IMR-90 (cell line): ENCODE data around the gene MICALL2. TPM values are rescaled to one million over a fixed set of nuclear protein-coding genes. Genes with fewer than 3 reads are reported as not detected.

ENCODE experiments used
- ATAC-seq: fragments of 200-7000 bp; cut with Tn5 transposase; 2 replicates; pipeline ENCODE4 v1.9.1; 2020; ENCODE audit warnings: low read depth, mild to moderate bottlenecking, moderate library complexity
- BruUV-seq: library from RNA; stranded (reverse); fragments of 400-500 nt; replicated peaks from 2 replicates; lab custom pipeline; 2021; lab: Mats Ljungman, UMichigan
- CTCF ChIA-PET: fragments of 300-600 bp; formaldehyde crosslinking; extraction: SDS; loops from one replicate; lab custom pipeline; 2021; ENCODE audit warnings: antibody characterized with exemption; lab: Yijun Ruan, JAX
- POLR2A ChIA-PET: fragments of 300-600 bp; sonication (Branson Sonifier 250); formaldehyde crosslinking; loops from one replicate; lab custom pipeline; 2022; ENCODE audit warnings: antibody characterized with exemption; ENCODE audit not compliant: unreplicated experiment; lab: Charles Lee
- DNase-seq: peaks from one replicate; pipeline ENCODE4 v3.0.0; 2013
- H2AFZ ChIP-seq: replicated peaks from 2 replicates; pipeline ENCODE3; 2013; ENCODE audit warnings: low read length, mild to moderate bottlenecking; ENCODE audit not compliant: poor library complexity
- H2AK5ac ChIP-seq: 2 replicates; pipeline ENCODE4 v1.6.1; 2013; ENCODE audit warnings: low read depth, low read length, inconsistent platforms
- H2AK9ac ChIP-seq: replicated peaks from 2 replicates; pipeline ENCODE3; 2013; ENCODE audit warnings: mild to moderate bottlenecking, low read depth, low read length, moderate library complexity; ENCODE audit not compliant: poor library complexity
- H2BK120ac ChIP-seq: 2 replicates; pipeline ENCODE4 v1.6.1; 2013; ENCODE audit warnings: low read depth, low read length, inconsistent platforms
- H2BK15ac ChIP-seq: 3 replicates; pipeline ENCODE4 v1.6.1; 2013; ENCODE audit warnings: low read depth, low read length, inconsistent platforms
- H2BK20ac ChIP-seq: 2 replicates; pipeline ENCODE4 v1.6.1; 2013; ENCODE audit warnings: low read depth, mild to moderate bottlenecking, inconsistent platforms, low read length, moderate library complexity
- H2BK5ac ChIP-seq: 2 replicates; pipeline ENCODE4 v1.6.1; 2013; ENCODE audit warnings: mild to moderate bottlenecking, low read depth, low read length, inconsistent platforms; ENCODE audit not compliant: poor library complexity, severe bottlenecking
- H3K14ac ChIP-seq: replicated peaks from 2 replicates; pipeline ENCODE4 v1.6.1; 2013; ENCODE audit warnings: low read depth, low read length, inconsistent platforms
- H3K18ac ChIP-seq: 2 replicates; pipeline ENCODE4 v1.6.1; 2013; ENCODE audit warnings: low read depth, low read length, control low read depth
- H3K23ac ChIP-seq: 2 replicates; pipeline ENCODE4 v1.6.1; 2013; ENCODE audit warnings: low read depth, low read length, inconsistent platforms
- H3K27ac ChIP-seq: 2 replicates; pipeline ENCODE4 v1.5.1; 2013; ENCODE audit warnings: mild to moderate bottlenecking, control low read depth, low read length; ENCODE audit not compliant: insufficient read depth
- H3K27me3 ChIP-seq: 2 replicates; pipeline ENCODE4 v1.6.1; 2013; ENCODE audit warnings: low read length; ENCODE audit not compliant: control insufficient read depth, insufficient read depth
- H3K36me3 ChIP-seq: 2 replicates; pipeline ENCODE4 v1.6.1; 2013; ENCODE audit warnings: low read length, mixed read lengths; ENCODE audit not compliant: control insufficient read depth, insufficient read depth
- H3K4ac ChIP-seq: 2 replicates; pipeline ENCODE4 v1.6.1; 2013; ENCODE audit warnings: low read depth, low read length, inconsistent platforms
- H3K4me1 ChIP-seq: 2 replicates; pipeline ENCODE4 v1.6.1; 2013; ENCODE audit warnings: low read length, mixed read lengths; ENCODE audit not compliant: control insufficient read depth, insufficient read depth
- H3K4me2 ChIP-seq: 2 replicates; pipeline ENCODE4 v1.6.1; 2013; ENCODE audit warnings: low read depth, mild to moderate bottlenecking, control low read depth, low read length, moderate library complexity
- H3K4me3 ChIP-seq: 2 replicates; pipeline ENCODE4 v1.5.1; 2013; ENCODE audit warnings: low read depth, mild to moderate bottlenecking, control low read depth, low read length, moderate library complexity; ENCODE audit not compliant: insufficient read depth
- H3K56ac ChIP-seq: 2 replicates; pipeline ENCODE4 v1.6.1; 2013; ENCODE audit warnings: low read length, inconsistent platforms; ENCODE audit not compliant: insufficient read depth; ENCODE audit errors: extremely low read depth
- H3K79me1 ChIP-seq, 2 experiments: 2 replicates each; pipeline ENCODE4 v1.6.1; 2013; ENCODE audit warnings: low read length in 2 of 2, inconsistent platforms in 1 of 2, low read depth in 1 of 2
- H3K9ac ChIP-seq: 2 replicates; pipeline ENCODE4 v1.6.1; 2013; ENCODE audit warnings: low read depth, low read length, control low read depth
- H3K9me1 ChIP-seq: 2 replicates; pipeline ENCODE4 v1.6.1; 2013; ENCODE audit warnings: low read length, inconsistent platforms; ENCODE audit not compliant: insufficient read depth
- H3K9me3 ChIP-seq: 2 replicates; pipeline ENCODE4 v1.6.1; 2013; ENCODE audit warnings: low read length; ENCODE audit not compliant: control insufficient read depth, insufficient read depth
- H4K20me1 ChIP-seq: 2 replicates; pipeline ENCODE4 v1.6.1; 2013; ENCODE audit warnings: low read length, inconsistent platforms; ENCODE audit not compliant: insufficient read depth
- H4K5ac ChIP-seq: 2 replicates; pipeline ENCODE4 v1.6.1; 2013; ENCODE audit warnings: mild to moderate bottlenecking, low read depth, low read length, control low read depth
- H4K8ac ChIP-seq, 2 experiments: 2 replicates each; pipeline ENCODE4 v1.6.1; 2013; ENCODE audit warnings: low read depth in 2 of 2, low read length in 2 of 2, control low read depth in 1 of 2, inconsistent platforms in 1 of 2
- H4K91ac ChIP-seq: 2 replicates; pipeline ENCODE4 v1.6.1; 2013; ENCODE audit warnings: low read depth, low read length, inconsistent platforms; ENCODE audit not compliant: insufficient read depth
- BHLHE40 ChIP-seq: fragments of 150-350 bp; IDR thresholded peaks from 2 replicates; pipeline ENCODE4 v1.6.1; 2016; ENCODE audit warnings: mild to moderate bottlenecking, low read depth, low read length
- MAZ ChIP-seq: IDR thresholded peaks from 2 replicates; pipeline ENCODE4 v1.6.1; 2012; ENCODE audit warnings: low read depth, mild to moderate bottlenecking, low read length, improper control_type of control experiment, moderate library complexity, borderline replicate concordance
- MXI1 ChIP-seq: IDR thresholded peaks from 2 replicates; pipeline ENCODE4 v1.6.1; 2012; ENCODE audit warnings: low read depth, mild to moderate bottlenecking, low read length, moderate library complexity, borderline replicate concordance
- NFE2L2 ChIP-seq: fragments of 150-350 bp; IDR thresholded peaks from 2 replicates; pipeline ENCODE4 v1.6.1; 2016; ENCODE audit warnings: low read depth, mild to moderate bottlenecking, low read length
- WGBS, 2 experiments: methylation state at CpG; one replicate each; pipeline versions ENCODE4 v1.1.5 to v1.1.7; 2013; ENCODE audit warnings: missing lambda C conversion rate in 2 of 2; ENCODE audit not compliant: insufficient read length in 1 of 2; ENCODE audit errors: extremely low coverage in 2 of 2; 5-methylcytosine and 5-hydroxymethylcytosine counted together
- dilution Hi-C: fragments of 300-500 bp; cut with HindIII; formaldehyde crosslinking; loops from one replicate; pipeline ENCODE4 v1.14.3; 2018; ENCODE audit warnings: low sequenced_read_pairs; ENCODE audit not compliant: unreplicated experiment
- in situ Hi-C: fragments of 300-500 bp; cut with MboI; formaldehyde crosslinking; loops from 3 replicates; pipeline ENCODE4 v1.14.3; 2019; ENCODE audit warnings: low sequenced_read_pairs, inconsistent platforms, mixed read lengths
- intact Hi-C: fragments of 100-400 bp; cut with micrococcal nuclease; formaldehyde crosslinking; loops from 2 replicates; pipeline ENCODE4 v1.10.0; 2022
- polyA plus RNA-seq, 3 experiments: library from polyadenylated mRNA; depleted of rRNA; stranded (reverse); fragments of >200 nt; gene quantifications; 2 replicates each; pipeline ENCODE4 v1.2.3, GENCODE V29; 2012; ENCODE audit warnings: low replicate concordance in 1 of 3
- total RNA-seq: library from RNA; depleted of rRNA; stranded (reverse); fragments of >200 nt; gene quantifications from 2 replicates; pipeline ENCODE4 v1.2.3, GENCODE V29; 2012
- TF ChIP-seq, protein P1 (sequence below): conservative IDR thresholded peaks from 2 replicates; pipeline ENCODE4 v1.5.1; 2012; ENCODE audit warnings: mild to moderate bottlenecking, low read depth, low read length, improper control_type of control experiment

The MICALL2 gene
- total and polyA plus RNA-seq, 2 of the 4 experiments (the other 2 are of a cell fraction) = 6.6 to 34.1 TPM

GRCh38 chr7:1403638-1404459, 55.4 kb downstream of the MICALL2 start:
- Histone ChIP-seq H3K23ac (no peak overlapping the region), H3K9me1 (no peaks in the 10 kb centered on the region), H3K56ac (no peak overlapping the region), H3K9ac (no peak overlapping the region), H3K4me2 (peak overlapping the region; percentile 48), H2AK5ac (no peak overlapping the region), H3K79me1 (no peaks in the 10 kb centered on the region), H4K20me1 (no peaks in the 10 kb centered on the region; the same call in 1 of the 2 replicates), H3K27me3 (peaks cover 81% of the 10 kb centered on the region), H3K4me1 (no peaks in the 10 kb centered on the region), H3K18ac (no peak overlapping the region), H3K4ac (no peak overlapping the region), H2AK9ac (peak overlapping the region; percentile 58), H2BK20ac (no peak overlapping the region), H4K5ac (no peak overlapping the region), H2AFZ (peak overlapping the region; percentile 18), H2BK15ac (no peak overlapping the region), H2BK5ac (no peak overlapping the region), H3K36me3 (no peaks in the 10 kb centered on the region), H3K27ac (no peak overlapping the region), H3K4me3 (no peak overlapping the region), H4K8ac (no peak overlapping the region), H2BK120ac (no peak overlapping the region), H3K9me3 (peaks cover 13% of the 10 kb centered on the region), H3K14ac (no peak overlapping the region), H4K91ac (no peak overlapping the region)
- intact Hi-C loops = no loop called here
- TF ChIP-seq MXI1 (no peak), MAZ (0 out of 2 replicates have a peak, but pooled peaks have one; percentile 16), BHLHE40 (no peak), NFE2L2 (no peak)
- TF ChIP-seq, protein P1, sequence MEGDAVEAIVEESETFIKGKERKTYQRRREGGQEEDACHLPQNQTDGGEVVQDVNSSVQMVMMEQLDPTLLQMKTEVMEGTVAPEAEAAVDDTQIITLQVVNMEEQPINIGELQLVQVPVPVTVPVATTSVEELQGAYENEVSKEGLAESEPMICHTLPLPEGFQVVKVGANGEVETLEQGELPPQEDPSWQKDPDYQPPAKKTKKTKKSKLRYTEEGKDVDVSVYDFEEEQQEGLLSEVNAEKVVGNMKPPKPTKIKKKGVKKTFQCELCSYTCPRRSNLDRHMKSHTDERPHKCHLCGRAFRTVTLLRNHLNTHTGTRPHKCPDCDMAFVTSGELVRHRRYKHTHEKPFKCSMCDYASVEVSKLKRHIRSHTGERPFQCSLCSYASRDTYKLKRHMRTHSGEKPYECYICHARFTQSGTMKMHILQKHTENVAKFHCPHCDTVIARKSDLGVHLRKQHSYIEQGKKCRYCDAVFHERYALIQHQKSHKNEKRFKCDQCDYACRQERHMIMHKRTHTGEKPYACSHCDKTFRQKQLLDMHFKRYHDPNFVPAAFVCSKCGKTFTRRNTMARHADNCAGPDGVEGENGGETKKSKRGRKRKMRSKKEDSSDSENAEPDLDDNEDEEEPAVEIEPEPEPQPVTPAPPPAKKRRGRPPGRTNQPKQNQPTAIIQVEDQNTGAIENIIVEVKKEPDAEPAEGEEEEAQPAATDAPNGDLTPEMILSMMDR = peak; percentile 23; the same call in 1 of the 2 replicates
- dilution Hi-C loops = no loop called here
- in situ Hi-C loops = no loop called here
- no TSS peak for BruUV-seq
- ChIA-PET CTCF (no interaction called here), POLR2A (interaction anchor here (0.6 kb wide), 1 partner anchor 167 kb away, joined by 3 read pairs; no protein-coding TSS in a partner anchor)
- DNase-seq (peak; percentile 43), ATAC-seq (peak; percentile 91)
- 2% methylated on average over 8 of the region's 41 CpGs; no CpG with 5 or more reads in 1 of the 2 experiments for WGBS, 2 experiments
